ENCODE results near the gene RAP1A. TPM values are rescaled to one million over a fixed set of nuclear protein-coding genes. Genes with fewer than 3 reads are reported as not detected.

The RAP1A gene
- total RNA-seq, 4 donors from 2014 or later, result 49.3 to 82.6 (median 70.8) TPM

GRCh38 chr1:111735321-111735720 is 115.7 kb downstream of the RAP1A start:
- no peak for ATAC-seq (ENCODE audit: low FRiP score)
- TF ChIP-seq CTCF (IDR thresholded peaks at IDR 0.05), result no peak
- no peak for DNase-seq (ENCODE audit: low spot score)

- DNase-seq (ENCODE audit: low spot score) (no peak), ATAC-seq (ENCODE audit: low FRiP score) (no peak)
- TF ChIP-seq CTCF (IDR thresholded peaks at IDR 0.05), result no peak
Observed at GRCh38 chr1:111735858-111736544, 116.4 kb downstream of the RAP1A start.

GRCh38 chr1:111736548-111737215 is 117.1 kb downstream of the RAP1A start:
- DNase-seq (ENCODE audit: low spot score) (no peak), ATAC-seq (ENCODE audit: low FRiP score) (no peak)
- TF ChIP-seq CTCF (IDR thresholded peaks at IDR 0.05), result no peak

- no peak for ATAC-seq (ENCODE audit: low FRiP score)
- no peak for TF ChIP-seq CTCF (IDR thresholded peaks at IDR 0.05)
- no peak for DNase-seq (ENCODE audit: low spot score)
Observed at GRCh38 chr1:111737216-111738132, 117.9 kb downstream of the RAP1A start.

GRCh38 chr1:111738133-111738435 is 118.5 kb downstream of the RAP1A start:
- ATAC-seq (ENCODE audit: low FRiP score) (no peak), DNase-seq (ENCODE audit: low spot score) (no peak)
- TF ChIP-seq CTCF (IDR thresholded peaks at IDR 0.05), result no peak

- ATAC-seq (ENCODE audit: low FRiP score), result peak; percentile 70
- no peak for DNase-seq (ENCODE audit: low spot score)
Observed at GRCh38 chr1:111738436-111739193, 119.0 kb downstream of the RAP1A start.

More at GRCh38 chr1:111738436-111739193, 119.0 kb downstream of the RAP1A start:
- TF ChIP-seq CTCF (IDR thresholded peaks at IDR 0.05), result no peak
